RWPE2 (cell line): Measurements from ENCODE around the gene PRSS48.

Experiments used
- ATAC-seq: fragments of 200-7000 bp; cut with Tn5 transposase; 3 replicates; pipeline ENCODE4 v1.9.1; 2021; ENCODE audit warnings: low read depth
- DNase-seq: peaks from one replicate; pipeline ENCODE4 v3.0.0-alpha.2; 2020; ENCODE audit warnings: low spot score
- H3K27ac ChIP-seq: fragments of 450-650 bp; 2 replicates; pipeline ENCODE4 v1.5.1; 2017; ENCODE audit warnings: mild to moderate bottlenecking; ENCODE audit not compliant: poor library complexity, severe bottlenecking
- H3K27me3 ChIP-seq: fragments of 250-450 bp; sonication (Bioruptor Pico); 2 replicates; pipeline ENCODE4 v1.5.1; 2021; ENCODE audit warnings: mild to moderate bottlenecking, moderate library complexity; ENCODE audit not compliant: insufficient read depth, poor library complexity, severe bottlenecking
- H3K36me3 ChIP-seq: fragments of 250-450 bp; sonication (Bioruptor Pico); 2 replicates; pipeline ENCODE4 v1.5.1; 2020; ENCODE audit warnings: low read depth, mild to moderate bottlenecking, moderate library complexity
- H3K4me1 ChIP-seq: fragments of 250-450 bp; sonication (Bioruptor Pico); 2 replicates; pipeline ENCODE4 v1.5.1; 2021; ENCODE audit warnings: mild to moderate bottlenecking, moderate library complexity; ENCODE audit not compliant: insufficient read depth, poor library complexity, severe bottlenecking
- H3K4me3 ChIP-seq: fragments of 250-450 bp; sonication (Bioruptor Pico); 2 replicates; pipeline ENCODE4 v1.5.1; 2021; ENCODE audit warnings: mild to moderate bottlenecking, moderate library complexity; ENCODE audit not compliant: severe bottlenecking
- H3K9me3 ChIP-seq: fragments of 250-450 bp; sonication (Bioruptor Pico); 2 replicates; pipeline ENCODE4 v1.5.1; 2021; ENCODE audit warnings: mild to moderate bottlenecking, moderate library complexity; ENCODE audit not compliant: severe bottlenecking
- TF ChIP-seq, protein P1 (sequence below): fragments of 450-650 bp; IDR thresholded peaks from one replicate; pipeline ENCODE4 v1.5.1; 2017; ENCODE audit warnings: mild to moderate bottlenecking, moderate library complexity; ENCODE audit not compliant: poor library complexity, severe bottlenecking

Gene PRSS48

DNA sequence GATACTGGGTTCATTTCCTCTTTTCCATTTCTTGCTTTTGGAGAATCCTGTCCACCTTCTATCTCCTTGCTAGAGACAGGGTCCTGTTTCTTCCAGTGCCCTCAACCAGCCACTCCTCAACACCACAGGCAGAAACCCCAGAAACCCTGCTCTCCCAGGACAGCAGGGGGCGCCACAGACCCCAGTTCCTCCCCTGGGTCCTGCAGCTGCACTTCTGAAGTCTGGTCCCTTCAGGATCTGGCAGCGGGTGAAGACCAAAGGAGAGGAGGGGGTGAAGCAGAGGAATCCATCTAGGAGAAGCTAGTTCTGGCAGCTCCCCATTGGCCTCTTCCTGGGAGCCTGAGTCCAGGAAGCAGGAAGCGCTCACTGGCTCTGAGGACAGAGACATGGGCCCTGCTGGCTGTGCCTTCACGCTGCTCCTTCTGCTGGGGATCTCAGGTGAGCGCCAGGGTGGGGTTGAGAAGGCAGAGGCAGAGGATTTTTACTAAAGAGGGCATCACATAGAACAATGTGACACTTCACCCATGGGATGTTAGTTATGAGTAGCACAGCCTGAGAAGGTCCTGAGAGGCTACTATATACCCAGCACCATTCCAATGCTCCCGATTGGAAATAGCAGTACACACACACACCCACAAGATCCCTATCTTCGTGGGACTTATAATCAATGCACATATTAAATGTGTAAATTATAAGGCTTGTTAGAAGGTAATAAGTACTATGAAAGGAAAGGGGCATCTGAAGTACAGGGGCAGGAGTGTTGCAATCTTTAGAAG lies at the start of gene PRSS48:
Gene PRSS48 (plus strand): TSS at position 375 of the 776 bp plus-strand sequence. CDS start 12 bp downstream, at position 387.
- no peaks in the 10 kb centered on the region for H3K36me3 ChIP-seq
- no peak within 1 kb of the TSS for H3K27ac ChIP-seq
- DNase-seq: no peak
- no peaks in the 10 kb centered on the region for H3K27me3 ChIP-seq
- H3K4me1 ChIP-seq: no peaks in the 10 kb centered on the region
- H3K4me3 ChIP-seq: no peak within 1 kb of the TSS
- peak; percentile 65 for ATAC-seq
- H3K9me3 ChIP-seq: no peaks in the 10 kb centered on the region
- TF ChIP-seq, protein P1, sequence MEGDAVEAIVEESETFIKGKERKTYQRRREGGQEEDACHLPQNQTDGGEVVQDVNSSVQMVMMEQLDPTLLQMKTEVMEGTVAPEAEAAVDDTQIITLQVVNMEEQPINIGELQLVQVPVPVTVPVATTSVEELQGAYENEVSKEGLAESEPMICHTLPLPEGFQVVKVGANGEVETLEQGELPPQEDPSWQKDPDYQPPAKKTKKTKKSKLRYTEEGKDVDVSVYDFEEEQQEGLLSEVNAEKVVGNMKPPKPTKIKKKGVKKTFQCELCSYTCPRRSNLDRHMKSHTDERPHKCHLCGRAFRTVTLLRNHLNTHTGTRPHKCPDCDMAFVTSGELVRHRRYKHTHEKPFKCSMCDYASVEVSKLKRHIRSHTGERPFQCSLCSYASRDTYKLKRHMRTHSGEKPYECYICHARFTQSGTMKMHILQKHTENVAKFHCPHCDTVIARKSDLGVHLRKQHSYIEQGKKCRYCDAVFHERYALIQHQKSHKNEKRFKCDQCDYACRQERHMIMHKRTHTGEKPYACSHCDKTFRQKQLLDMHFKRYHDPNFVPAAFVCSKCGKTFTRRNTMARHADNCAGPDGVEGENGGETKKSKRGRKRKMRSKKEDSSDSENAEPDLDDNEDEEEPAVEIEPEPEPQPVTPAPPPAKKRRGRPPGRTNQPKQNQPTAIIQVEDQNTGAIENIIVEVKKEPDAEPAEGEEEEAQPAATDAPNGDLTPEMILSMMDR: peak; percentile 75

GRCh38 chr4:151227172-151227571 lies 49.8 kb upstream of the PRSS48 start:
- DNase-seq: no peak
- Histone ChIP-seq H3K9me3 (no peaks in the 10 kb centered on the region), H3K4me3 (no peak overlapping the region), H3K4me1 (peaks cover 42% of the 10 kb centered on the region), H3K36me3 (no peaks in the 10 kb centered on the region; the same call in 1 of the 2 replicates), H3K27me3 (no peaks in the 10 kb centered on the region), H3K27ac (peak overlapping the region; percentile 86)
- ATAC-seq: no peak
- TF ChIP-seq, protein P1: no peak

- no peak overlapping the region for H3K4me3 ChIP-seq
- ATAC-seq (peak; percentile 84), DNase-seq (peak; percentile 75)
- peak overlapping the region; percentile 86 for H3K27ac ChIP-seq
- TF ChIP-seq, protein P1: no peak
- H3K9me3 ChIP-seq: no peaks in the 10 kb centered on the region
- H3K4me1 ChIP-seq: peaks cover 42% of the 10 kb centered on the region
- no peaks in the 10 kb centered on the region for H3K27me3 ChIP-seq
- no peaks in the 10 kb centered on the region; the same call in 1 of the 2 replicates for H3K36me3 ChIP-seq
Measured at GRCh38 chr4:151227731-151228130, 49.2 kb upstream of the PRSS48 start.

- TF ChIP-seq, protein P1: no peak
- H3K27ac ChIP-seq: peak overlapping the region; percentile 86
- no peak for DNase-seq
Measured at GRCh38 chr4:151228189-151229119, 48.5 kb upstream of the PRSS48 start.

More at GRCh38 chr4:151228189-151229119, 48.5 kb upstream of the PRSS48 start:
- Histone ChIP-seq H3K27me3 (no peaks in the 10 kb centered on the region), H3K9me3 (no peaks in the 10 kb centered on the region), H3K4me1 (peaks cover 42% of the 10 kb centered on the region), H3K4me3 (no peak overlapping the region), H3K36me3 (no peaks in the 10 kb centered on the region; the same call in 1 of the 2 replicates)
- ATAC-seq: peak; percentile 20; the same call in 2 of the 3 replicates
